ENCODE results near the gene ACTL6A.

DNA sequence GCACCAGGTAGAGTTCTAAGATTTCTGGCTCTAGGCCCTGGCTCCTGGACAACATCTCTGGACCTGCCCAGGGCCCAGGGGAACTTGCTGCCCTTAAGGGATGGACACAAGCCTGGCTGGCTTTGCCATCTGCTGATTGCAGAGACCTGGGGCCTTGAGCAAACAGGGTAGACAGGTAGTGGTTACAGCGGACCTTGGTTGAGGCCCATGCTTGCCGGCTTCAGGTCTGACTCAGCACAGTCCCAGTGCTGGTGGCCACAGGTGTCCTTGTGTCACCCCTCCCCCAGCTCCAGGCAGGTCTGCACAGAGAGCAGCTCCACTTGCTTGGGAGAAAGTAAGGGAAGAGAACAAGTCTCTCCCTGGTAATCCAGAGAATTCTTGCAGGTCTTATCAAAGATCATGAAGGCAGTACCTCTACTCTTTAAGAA, 15.9 kb upstream of the ACTL6A start:
- TF ChIP-seq, protein P1, sequence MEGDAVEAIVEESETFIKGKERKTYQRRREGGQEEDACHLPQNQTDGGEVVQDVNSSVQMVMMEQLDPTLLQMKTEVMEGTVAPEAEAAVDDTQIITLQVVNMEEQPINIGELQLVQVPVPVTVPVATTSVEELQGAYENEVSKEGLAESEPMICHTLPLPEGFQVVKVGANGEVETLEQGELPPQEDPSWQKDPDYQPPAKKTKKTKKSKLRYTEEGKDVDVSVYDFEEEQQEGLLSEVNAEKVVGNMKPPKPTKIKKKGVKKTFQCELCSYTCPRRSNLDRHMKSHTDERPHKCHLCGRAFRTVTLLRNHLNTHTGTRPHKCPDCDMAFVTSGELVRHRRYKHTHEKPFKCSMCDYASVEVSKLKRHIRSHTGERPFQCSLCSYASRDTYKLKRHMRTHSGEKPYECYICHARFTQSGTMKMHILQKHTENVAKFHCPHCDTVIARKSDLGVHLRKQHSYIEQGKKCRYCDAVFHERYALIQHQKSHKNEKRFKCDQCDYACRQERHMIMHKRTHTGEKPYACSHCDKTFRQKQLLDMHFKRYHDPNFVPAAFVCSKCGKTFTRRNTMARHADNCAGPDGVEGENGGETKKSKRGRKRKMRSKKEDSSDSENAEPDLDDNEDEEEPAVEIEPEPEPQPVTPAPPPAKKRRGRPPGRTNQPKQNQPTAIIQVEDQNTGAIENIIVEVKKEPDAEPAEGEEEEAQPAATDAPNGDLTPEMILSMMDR (IDR thresholded peaks at IDR 0.05): no peak
- TF ChIP-seq EP300 (IDR thresholded peaks at IDR 0.05): no peak
